Lung microvascular endothelial cell (primary cell): ENCODE data around the gene OSBPL6. TPM values are rescaled to one million over a fixed set of nuclear protein-coding genes. Genes with fewer than 3 reads are reported as not detected.

Source experiments
- DNase-seq, 2 donors: peaks; one replicate each; pipeline versions ENCODE4 v3.0.0 to v3.0.0-alpha.2; 2010; ENCODE audit warnings: low read depth in 2 of 2
- total RNA-seq: library from RNA; depleted of rRNA; stranded (reverse); fragments of >200 nt; gene quantifications from 2 replicates; pipeline ENCODE4 v1.2.1, GENCODE V29; 2014

The OSBPL6 gene
- total RNA-seq, 1 donor from 2014 or later: 4.0 TPM

- peak in 1 of 2 donors; percentile 14 for DNase-seq
Observed at GRCh38 chr2:178271629-178272333, 77.5 kb downstream of the OSBPL6 start.

GRCh38 chr2:178273787-178274360, 79.6 kb downstream of the OSBPL6 start:
- DNase-seq: no peak

DNA sequence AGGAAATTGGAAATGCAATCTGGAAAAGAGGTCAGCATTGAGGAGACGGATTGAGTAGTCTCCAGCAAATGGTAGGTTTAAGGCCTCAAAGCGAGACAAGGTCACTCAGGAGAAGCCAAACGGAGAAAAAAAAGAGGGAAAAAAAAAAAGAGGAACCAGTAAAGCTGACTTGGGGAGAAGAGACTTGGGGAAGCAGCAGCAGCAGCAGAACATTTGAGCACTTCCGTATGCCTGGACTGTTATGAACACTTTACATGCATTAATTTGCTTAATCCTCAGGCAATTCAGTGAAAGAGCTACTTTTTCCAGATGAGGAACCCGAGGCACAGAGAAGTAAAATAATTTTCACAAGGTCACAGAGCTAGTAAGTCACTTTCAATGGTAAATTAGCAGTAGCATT, 81.3 kb downstream of the OSBPL6 start:
- no peak for DNase-seq

GRCh38 chr2:178277741-178278197, 83.5 kb downstream of the OSBPL6 start:
- no peak for DNase-seq

DNA sequence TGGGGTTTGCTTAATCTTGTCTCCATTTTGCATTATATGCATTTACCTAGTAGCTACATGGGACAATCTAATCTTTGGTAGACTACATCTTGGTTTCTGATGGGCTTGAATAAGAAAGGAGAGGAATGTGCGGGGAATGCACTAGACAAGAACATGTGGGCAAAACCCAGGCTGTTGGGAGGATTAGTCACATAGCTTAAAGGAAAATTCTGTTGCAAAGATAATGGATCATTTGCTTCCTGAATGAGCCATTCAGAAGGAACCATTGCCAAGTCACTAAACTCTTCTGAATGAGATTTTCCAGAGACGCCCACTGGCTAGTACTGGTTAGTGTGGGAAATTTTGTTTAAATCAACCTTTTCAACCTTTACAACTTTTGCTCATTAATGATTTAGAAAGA, 84.8 kb downstream of the OSBPL6 start:
- DNase-seq: peak; percentile 90 to 96

- DNase-seq: no peak
Observed at GRCh38 chr2:178279636-178280035, 85.3 kb downstream of the OSBPL6 start.

DNA sequence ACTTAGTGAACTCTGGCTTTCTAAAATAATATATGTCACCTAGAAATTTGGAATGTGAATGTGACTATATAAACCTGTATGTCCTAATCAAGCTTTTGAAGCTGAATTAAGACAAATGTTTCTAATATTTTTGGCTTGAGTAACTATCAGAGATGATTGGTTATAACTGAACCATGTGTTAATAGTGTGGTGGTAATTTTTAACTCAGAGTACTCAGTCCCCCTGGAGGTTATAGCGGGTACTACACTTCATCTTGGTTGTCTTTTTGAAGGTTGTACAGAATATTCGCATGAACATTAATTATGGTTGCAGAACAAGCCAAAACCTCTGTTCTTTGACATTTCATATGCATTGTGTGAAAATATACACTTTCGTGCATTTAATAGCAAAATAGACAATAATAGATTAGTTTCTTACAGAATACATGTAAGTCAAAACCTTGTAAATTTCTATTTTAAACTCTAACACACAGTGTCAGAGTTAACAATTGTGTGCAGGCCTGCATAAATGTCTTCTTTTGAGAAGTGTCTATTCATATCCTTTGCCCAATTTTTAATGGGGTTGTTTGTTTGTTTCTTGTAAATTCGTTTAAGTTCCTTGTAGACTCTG, 86.0 kb downstream of the OSBPL6 start:
- peak; percentile 68 to 70 for DNase-seq

DNA sequence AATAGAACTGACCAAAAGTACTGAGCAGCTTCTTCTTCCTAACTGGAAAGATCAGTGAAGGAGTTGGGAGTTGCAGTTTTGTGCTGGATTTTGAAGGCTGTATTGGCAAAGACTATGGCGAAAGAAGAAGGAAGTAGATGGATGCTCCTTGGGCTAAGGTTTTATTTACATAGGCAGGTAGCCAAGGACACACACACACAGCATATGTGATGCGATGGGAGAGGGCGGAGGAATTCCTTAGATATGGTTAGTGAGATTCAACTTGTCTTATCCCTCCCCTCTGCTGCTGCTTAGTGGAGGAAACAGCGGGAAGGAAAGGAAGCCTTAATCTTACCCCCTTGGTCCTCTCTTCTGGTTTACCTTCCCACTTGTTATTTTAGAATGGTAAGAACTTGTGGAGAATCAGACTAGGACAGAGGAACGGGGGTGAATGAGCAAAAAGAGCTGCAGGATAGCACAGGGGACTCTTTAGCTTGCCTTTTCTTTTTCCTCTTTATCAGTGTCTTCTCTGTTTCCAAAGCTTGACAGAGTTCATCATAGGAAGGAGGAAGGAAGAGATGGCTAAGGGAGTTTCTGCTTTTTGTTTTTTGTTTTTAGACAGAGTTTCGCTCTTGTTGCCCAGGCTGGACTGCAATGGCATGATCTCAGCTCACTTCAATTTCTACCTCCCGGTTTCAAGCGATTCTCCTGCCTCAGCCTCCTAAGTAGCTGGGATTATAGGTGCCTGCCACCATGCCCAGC, 87.9 kb downstream of the OSBPL6 start:
- peak in 1 of 2 donors; percentile 64 for DNase-seq

GRCh38 chr2:178283341-178283918, 89.1 kb downstream of the OSBPL6 start:
- DNase-seq: no peak

- DNase-seq: no peak
Observed at GRCh38 chr2:178284613-178285286, 90.4 kb downstream of the OSBPL6 start.

DNA sequence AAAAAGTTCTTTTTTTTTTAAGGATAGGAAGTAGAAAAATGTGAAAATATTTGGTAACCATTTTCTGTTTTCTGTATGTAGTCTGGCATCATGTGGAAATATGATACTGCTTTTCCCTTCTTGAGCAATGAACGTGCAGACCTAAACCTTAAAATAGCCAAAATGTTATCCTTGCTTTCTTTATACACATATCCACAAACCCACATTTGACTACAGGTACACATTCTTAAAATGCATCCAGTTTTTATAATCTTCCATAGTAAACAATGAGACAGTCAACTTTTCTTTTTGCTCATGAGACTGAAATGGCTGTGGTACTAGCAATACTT, 90.9 kb downstream of the OSBPL6 start:
- no peak for DNase-seq

DNA sequence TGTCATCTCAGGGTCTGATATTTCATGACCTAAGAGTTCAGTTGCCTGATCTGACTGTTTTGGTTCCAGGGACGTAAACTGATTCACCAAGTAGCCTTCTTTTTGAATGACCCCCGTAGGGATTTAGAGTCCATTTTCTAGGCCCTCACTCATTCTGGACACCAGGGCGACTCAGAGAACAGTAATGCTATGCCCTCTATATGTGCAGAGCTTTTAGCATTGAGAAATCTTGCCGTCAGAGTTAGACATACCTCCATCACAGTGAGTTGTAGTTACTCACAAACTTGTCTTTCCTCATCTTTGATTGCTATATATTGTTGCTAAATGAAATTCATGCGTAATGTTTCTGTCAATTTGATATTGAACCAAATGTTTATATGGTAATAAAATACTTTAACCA, 92.3 kb downstream of the OSBPL6 start:
- no peak for DNase-seq

DNA sequence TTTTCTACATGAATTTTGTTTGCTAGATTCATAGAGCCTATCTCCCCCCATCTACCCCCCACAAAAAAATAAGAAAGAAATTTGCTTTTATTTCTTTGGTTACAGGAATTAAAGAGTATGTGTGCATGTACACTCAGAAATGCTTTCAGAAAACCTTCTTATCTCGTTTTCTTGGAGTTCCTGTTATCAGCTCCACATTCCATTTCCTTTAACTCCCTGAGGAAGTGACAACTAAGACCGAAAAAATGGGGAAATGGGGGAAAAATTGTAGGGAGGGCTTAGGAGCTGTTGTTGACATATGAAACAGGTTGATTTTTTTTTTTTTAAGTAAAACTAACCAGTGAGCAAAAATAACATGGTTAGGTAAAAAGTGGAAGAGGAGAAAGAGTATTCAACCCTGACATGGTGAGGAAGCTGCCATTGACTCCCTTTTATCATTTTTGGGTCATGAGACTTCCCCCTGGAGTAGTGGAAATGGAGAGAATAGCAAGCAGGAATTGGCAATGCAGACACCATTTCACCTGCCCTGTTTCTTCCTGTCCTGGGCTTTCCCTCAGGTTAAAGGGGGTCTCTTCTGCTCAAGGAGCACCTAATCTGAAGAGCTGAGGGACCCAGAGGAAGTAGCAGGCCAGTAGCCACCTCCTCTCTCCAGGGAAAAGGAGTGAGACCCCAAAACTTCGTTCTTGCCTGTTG, 93.5 kb downstream of the OSBPL6 start:
- DNase-seq: peak in 1 of 2 donors; percentile 38

GRCh38 chr2:178291703-178292102, 97.4 kb downstream of the OSBPL6 start:
- DNase-seq: no peak

DNA sequence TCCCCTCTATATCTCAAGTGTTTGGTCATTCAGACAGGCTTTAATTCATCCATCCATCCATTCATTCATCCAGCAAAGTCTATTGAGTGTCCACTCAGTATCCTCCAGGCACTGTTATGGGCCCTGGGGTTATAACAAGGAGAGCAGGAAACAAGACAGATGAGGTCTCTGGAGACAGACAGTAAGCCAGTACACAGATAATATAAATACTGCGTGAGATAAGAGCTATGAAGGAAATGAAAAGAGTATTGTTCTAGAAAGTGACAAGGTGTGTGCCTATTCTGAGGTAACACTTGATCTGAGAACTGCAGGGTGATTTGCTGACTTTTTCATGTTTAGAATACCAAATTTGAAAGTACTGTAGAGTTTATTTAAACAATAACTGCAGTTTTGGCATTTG, 98.3 kb downstream of the OSBPL6 start:
- no peak for DNase-seq

- no peak for DNase-seq
Observed at GRCh38 chr2:178295115-178295514, 100.8 kb downstream of the OSBPL6 start.

DNA sequence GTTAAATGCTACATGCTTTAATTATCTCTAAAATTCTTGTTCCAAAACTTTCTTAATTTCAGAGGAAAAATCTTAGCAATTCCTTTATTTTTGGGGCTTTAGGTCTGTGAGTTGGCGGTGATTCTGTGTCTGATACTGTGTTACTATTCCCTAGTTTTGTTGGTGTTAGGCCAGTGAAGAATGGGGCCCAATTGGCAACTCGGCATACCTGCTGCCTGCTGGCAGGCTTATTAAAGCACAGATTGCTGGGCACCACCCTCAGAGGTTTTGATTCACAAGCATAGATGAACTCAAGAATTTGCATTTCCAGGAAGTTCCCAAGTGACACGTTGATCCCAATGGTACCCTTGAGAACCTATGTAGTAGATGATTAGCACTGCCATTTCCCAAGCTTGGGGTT, 101.6 kb downstream of the OSBPL6 start:
- no peak for DNase-seq

- DNase-seq: no peak
Observed at GRCh38 chr2:178296394-178297090, 102.2 kb downstream of the OSBPL6 start.

DNA sequence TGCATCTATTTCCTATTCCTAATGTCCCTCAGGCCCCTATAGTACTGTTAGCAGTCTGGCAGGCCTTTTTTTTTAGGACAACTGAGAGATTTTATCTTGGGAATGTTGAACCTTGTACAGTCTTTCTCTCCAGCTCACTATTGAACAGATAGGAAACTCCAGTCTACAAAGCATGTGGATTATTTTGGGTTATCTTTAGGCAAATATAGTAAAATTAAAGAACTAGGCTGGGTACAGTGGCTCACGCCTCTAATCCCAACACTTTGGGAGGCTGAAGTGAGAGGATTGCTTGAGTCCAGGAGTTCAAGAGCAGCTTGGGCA, 102.7 kb downstream of the OSBPL6 start:
- DNase-seq: no peak

DNA sequence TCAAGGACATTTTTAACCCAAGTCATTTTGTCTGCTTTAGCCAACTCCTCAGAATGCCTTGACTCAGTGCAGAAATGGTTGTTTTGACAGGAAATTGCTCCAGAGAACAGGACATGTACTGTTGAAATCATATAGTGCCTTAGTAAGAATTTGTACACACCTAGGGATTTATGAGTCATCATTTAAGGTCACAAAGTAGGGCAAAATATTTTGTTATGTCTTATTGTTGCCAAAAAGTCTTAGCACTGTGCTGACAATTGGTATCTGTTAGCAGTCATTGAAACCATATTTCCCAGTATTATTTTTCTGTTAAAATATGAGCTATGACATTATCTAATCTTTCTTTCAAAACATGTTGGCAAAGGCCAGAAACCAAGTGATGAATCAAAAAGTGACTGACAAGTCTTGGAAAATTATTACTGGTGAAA, 104.5 kb downstream of the OSBPL6 start:
- peak; percentile 86 to 91 for DNase-seq
